ENCODE data around the gene CSTB.

Gene CSTB

DNA sequence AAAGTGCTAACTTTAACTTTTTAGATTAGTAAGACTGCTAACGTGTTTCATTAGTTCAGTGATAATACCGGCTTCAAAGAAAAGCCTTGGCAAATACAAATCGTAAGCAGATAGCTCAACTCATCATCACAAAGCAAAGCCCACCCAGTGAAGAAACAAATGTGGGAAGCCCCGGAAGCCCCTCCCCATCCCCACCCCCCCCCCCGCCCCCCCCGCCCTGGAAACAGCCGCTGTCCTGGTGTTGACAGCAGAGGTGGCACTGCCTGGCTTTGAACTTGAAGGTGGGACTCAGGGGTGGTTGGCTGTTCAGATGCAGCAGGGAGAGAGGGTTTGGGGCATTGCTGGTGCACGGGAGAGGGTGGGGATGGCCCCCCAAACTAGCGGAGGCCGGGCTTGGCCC is 43.0 kb downstream of the CSTB start:
- Histone ChIP-seq H3K79me1 (ENCODE audit: low read depth, low read length) (peaks cover 7% of the 10 kb centered on the region), H4K91ac (ENCODE audit: low read depth, low read length, poor library complexity) (no peak overlapping the region), H3K23ac (ENCODE audit: low read depth, low read length, poor library complexity) (peak overlapping the region; percentile 27), H3K4me3 (ENCODE audit: low read length in 2 of 2) (no peak overlapping the region), H3K27ac (replicated peaks; ENCODE audit: low read length) (no peak overlapping the region), H4K8ac (ENCODE audit: low read depth, low read length) (no peak overlapping the region), H2BK5ac (ENCODE audit: low read length) (no peak overlapping the region), H2BK15ac (ENCODE audit: low read length) (no peak overlapping the region), H3K4me1 (ENCODE audit: control insufficient read depth in 2 of 2, insufficient read depth in 1 of 2, low read depth in 1 of 2, low read length in 2 of 2) (peaks cover 5 to 9% of the 10 kb centered on the region in 2 donors), H3K27me3 (ENCODE audit: control insufficient read depth in 3 of 3, insufficient read depth in 3 of 3, low read depth in 1 of 3, low read length in 3 of 3) (no peaks in the 10 kb centered on the region), H3K36me3 (replicated peaks in 1 of 2; ENCODE audit: control insufficient read depth in 2 of 2, insufficient read depth in 2 of 2, low read length in 2 of 2) (peaks cover 0 to 5% of the 10 kb centered on the region in 2 donors), H3K4ac (ENCODE audit: low read length) (no peak overlapping the region), H2BK12ac (ENCODE audit: low read length) (no peak overlapping the region), H3K9me3 (replicated peaks in 1 of 2; ENCODE audit: control insufficient read depth in 2 of 2, insufficient read depth in 1 of 2, low read depth in 1 of 2, low read length in 2 of 2) (no peaks in the 10 kb centered on the region), H3K14ac (ENCODE audit: low read length) (no peak overlapping the region), H2AK5ac (ENCODE audit: low read depth, low read length) (no peak overlapping the region), H2BK120ac (ENCODE audit: low read depth, low read length) (no peak overlapping the region), H2AFZ (ENCODE audit: low read length) (no peak overlapping the region), H3K9ac (ENCODE audit: low read depth, low read length, poor library complexity) (peak overlapping the region; percentile 55), H3K18ac (ENCODE audit: low read length) (no peak overlapping the region), H3K4me2 (ENCODE audit: insufficient read depth, low read length, poor library complexity, severe bottlenecking) (no peak overlapping the region)
- no peak for DNase-seq (ENCODE audit: low spot score)
- WGBS, 2 donors (ENCODE audit: extremely low coverage in 2 of 2, insufficient read length in 2 of 2, insufficient replicate concordance in 1 of 2), result no CpG with 5 or more reads among the region's 10 CpGs

DNA sequence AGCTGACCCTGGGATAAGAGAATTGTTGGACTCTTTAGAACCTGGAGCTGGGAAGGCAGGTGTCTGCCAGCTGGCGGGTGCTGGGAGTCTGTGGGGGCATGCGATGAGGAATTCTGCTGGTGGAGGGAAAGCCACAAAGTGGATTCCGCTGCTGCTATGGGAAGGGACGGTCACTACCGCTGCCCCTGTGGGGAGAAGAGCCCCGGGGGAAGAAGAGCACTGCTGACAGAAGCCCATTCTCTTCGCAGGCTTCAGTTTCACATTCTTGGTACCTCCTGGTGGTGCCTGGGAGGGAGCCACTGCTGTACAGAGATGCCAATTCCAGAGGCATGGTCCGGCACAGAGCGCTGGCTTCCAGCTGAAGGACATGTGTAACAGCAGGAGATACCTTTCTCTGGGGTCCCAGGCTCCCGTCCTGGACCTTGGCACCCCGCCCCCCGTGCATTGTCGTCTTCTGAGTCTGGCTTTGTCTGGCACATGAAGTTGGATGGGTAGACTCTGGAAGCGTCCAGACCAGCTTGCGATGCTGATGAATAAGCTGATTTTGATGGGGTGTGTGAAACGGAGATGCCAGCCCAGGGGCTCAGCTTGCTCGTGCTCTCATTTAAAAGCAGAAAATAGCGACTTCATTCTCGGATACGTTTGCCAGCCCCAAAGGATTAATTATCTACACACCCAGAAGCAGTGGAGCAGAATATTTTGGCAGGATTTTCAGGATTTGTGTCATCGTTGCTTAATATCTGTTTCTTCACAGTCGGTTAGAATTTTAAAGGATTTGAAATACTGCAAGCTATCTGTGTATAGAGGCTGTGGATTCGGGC is 44.0 kb downstream of the CSTB start:
- no peak overlapping the region for H2BK15ac ChIP-seq (ENCODE audit: low read length)
- WGBS, 2 donors (ENCODE audit: extremely low coverage in 2 of 2, insufficient read length in 2 of 2, insufficient replicate concordance in 1 of 2), result no CpG with 5 or more reads among the region's 23 CpGs
- no peak overlapping the region for H3K27ac ChIP-seq (replicated peaks; ENCODE audit: low read length)
- H3K4ac ChIP-seq (ENCODE audit: low read length), result peak overlapping the region; percentile 19
- H3K79me1 ChIP-seq (ENCODE audit: low read depth, low read length), result peaks cover 5% of the 10 kb centered on the region
- H3K9ac ChIP-seq (ENCODE audit: low read depth, low read length, poor library complexity), result no peak overlapping the region
- H4K91ac ChIP-seq (ENCODE audit: low read depth, low read length, poor library complexity), result no peak overlapping the region
- H2BK120ac ChIP-seq (ENCODE audit: low read depth, low read length), result no peak overlapping the region
- no peak overlapping the region for H3K23ac ChIP-seq (ENCODE audit: low read depth, low read length, poor library complexity)
- H3K14ac ChIP-seq (ENCODE audit: low read length), result no peak overlapping the region
- H2BK12ac ChIP-seq (ENCODE audit: low read length), result no peak overlapping the region
- H3K36me3 ChIP-seq (replicated peaks in 1 of 2; ENCODE audit: control insufficient read depth in 2 of 2, insufficient read depth in 2 of 2, low read length in 2 of 2), result peaks cover 0 to 2% of the 10 kb centered on the region in 2 donors
- H3K4me1 ChIP-seq (ENCODE audit: control insufficient read depth in 2 of 2, insufficient read depth in 1 of 2, low read depth in 1 of 2, low read length in 2 of 2), result peaks cover 5 to 11% of the 10 kb centered on the region in 2 donors
- H4K8ac ChIP-seq (ENCODE audit: low read depth, low read length), result no peak overlapping the region
- H3K9me3 ChIP-seq (replicated peaks in 1 of 2; ENCODE audit: control insufficient read depth in 2 of 2, insufficient read depth in 1 of 2, low read depth in 1 of 2, low read length in 2 of 2), result no peaks in the 10 kb centered on the region
- no peak overlapping the region for H3K4me2 ChIP-seq (ENCODE audit: insufficient read depth, low read length, poor library complexity, severe bottlenecking)
- no peak overlapping the region for H3K4me3 ChIP-seq (ENCODE audit: low read length in 2 of 2)
- H2AFZ ChIP-seq (ENCODE audit: low read length), result no peak overlapping the region
- H2BK5ac ChIP-seq (ENCODE audit: low read length), result peak overlapping the region; percentile 29
- DNase-seq (ENCODE audit: low spot score), result no peak
- H3K18ac ChIP-seq (ENCODE audit: low read length), result no peak overlapping the region
- no peak overlapping the region for H2AK5ac ChIP-seq (ENCODE audit: low read depth, low read length)
- H3K27me3 ChIP-seq (ENCODE audit: control insufficient read depth in 3 of 3, insufficient read depth in 3 of 3, low read depth in 1 of 3, low read length in 3 of 3), result no peaks in the 10 kb centered on the region

DNA sequence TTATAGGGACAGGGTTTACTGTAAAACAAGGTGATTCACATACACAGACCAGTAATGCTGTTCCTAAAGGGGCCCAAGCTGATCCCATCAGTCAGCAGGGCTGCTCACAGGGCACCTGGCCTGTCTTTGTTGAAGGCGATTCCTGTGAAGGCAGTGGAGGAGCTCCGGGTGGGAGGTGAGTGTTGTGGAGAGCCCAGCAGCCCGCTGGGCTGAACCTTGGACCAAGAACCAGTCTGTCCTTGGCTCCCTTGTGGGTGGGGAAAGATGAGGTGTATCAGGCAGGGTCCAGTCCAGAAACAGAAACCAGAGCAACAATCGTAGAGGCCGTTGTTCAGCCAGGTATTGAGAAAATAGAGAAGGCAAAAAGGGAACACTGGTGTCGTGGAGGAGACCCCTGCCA is 44.6 kb downstream of the CSTB start:
- Histone ChIP-seq H2AFZ (ENCODE audit: low read length) (no peak overlapping the region), H3K27ac (replicated peaks; ENCODE audit: low read length) (no peak overlapping the region), H3K79me1 (ENCODE audit: low read depth, low read length) (peaks cover 8% of the 10 kb centered on the region), H3K4me1 (ENCODE audit: control insufficient read depth in 2 of 2, insufficient read depth in 1 of 2, low read depth in 1 of 2, low read length in 2 of 2) (peaks cover 5 to 13% of the 10 kb centered on the region in 2 donors), H2BK5ac (ENCODE audit: low read length) (no peak overlapping the region), H3K36me3 (replicated peaks in 1 of 2; ENCODE audit: control insufficient read depth in 2 of 2, insufficient read depth in 2 of 2, low read length in 2 of 2) (peaks cover 2% of the 10 kb centered on the region in 2 donors), H3K9me3 (replicated peaks in 1 of 2; ENCODE audit: control insufficient read depth in 2 of 2, insufficient read depth in 1 of 2, low read depth in 1 of 2, low read length in 2 of 2) (peaks cover 0 to 3% of the 10 kb centered on the region in 2 donors), H2BK12ac (ENCODE audit: low read length) (no peak overlapping the region), H3K27me3 (ENCODE audit: control insufficient read depth in 3 of 3, insufficient read depth in 3 of 3, low read depth in 1 of 3, low read length in 3 of 3) (no peaks in the 10 kb centered on the region), H3K18ac (ENCODE audit: low read length) (no peak overlapping the region), H4K8ac (ENCODE audit: low read depth, low read length) (no peak overlapping the region), H3K4me2 (ENCODE audit: insufficient read depth, low read length, poor library complexity, severe bottlenecking) (no peak overlapping the region), H3K9ac (ENCODE audit: low read depth, low read length, poor library complexity) (no peak overlapping the region), H4K91ac (ENCODE audit: low read depth, low read length, poor library complexity) (no peak overlapping the region), H2BK15ac (ENCODE audit: low read length) (no peak overlapping the region), H2BK120ac (ENCODE audit: low read depth, low read length) (no peak overlapping the region), H3K4me3 (ENCODE audit: low read length in 2 of 2) (no peak overlapping the region), H3K14ac (ENCODE audit: low read length) (no peak overlapping the region), H3K4ac (ENCODE audit: low read length) (no peak overlapping the region), H2AK5ac (ENCODE audit: low read depth, low read length) (no peak overlapping the region), H3K23ac (ENCODE audit: low read depth, low read length, poor library complexity) (no peak overlapping the region)
- no CpG with 5 or more reads among the region's 6 CpGs for WGBS, 2 donors (ENCODE audit: extremely low coverage in 2 of 2, insufficient read length in 2 of 2, insufficient replicate concordance in 1 of 2)
- DNase-seq (ENCODE audit: low spot score), result no peak
